ENCODE data around the gene ACBD6.

- TF ChIP-seq POLR2AphosphoS5 (IDR thresholded peaks at IDR 0.05; ENCODE audit: low read depth, low read length) (no peak), POLR2A (IDR thresholded peaks at IDR 0.05; ENCODE audit: low read depth, low read length) (no peak), TAF1 (IDR thresholded peaks at IDR 0.05; ENCODE audit: borderline replicate concordance, low read depth, low read length) (no peak)
Observed at GRCh38 chr1:180510882-180511281, 8.5 kb upstream of the ACBD6 start.

Measured in GM12892 (cell line).